ENCODE measurements around the gene KAZN.

KAZN gene

DNA sequence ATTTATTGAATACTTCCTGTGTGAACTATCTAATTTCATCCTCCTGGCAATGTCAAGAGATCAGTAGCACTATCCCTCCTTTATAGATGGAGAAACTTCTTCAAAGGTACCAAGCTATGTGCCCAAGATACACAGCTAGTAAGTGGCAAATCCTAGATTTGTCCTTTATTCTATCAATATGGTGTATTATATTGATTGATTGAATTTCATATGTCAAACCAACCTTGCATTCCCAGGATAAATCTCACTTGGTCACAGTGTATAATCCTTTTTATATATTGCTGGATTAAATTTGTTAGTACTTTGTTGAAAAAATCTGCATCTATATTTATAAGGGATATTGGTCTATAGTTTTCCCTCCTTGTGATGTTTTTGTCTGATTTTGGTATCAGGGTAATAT is 506.3 kb downstream of the KAZN start:
- H3K79me2 ChIP-seq (ENCODE audit: control insufficient read depth, low read length), result no peaks in the 10 kb centered on the region
- H3K36me3 ChIP-seq (ENCODE audit: control insufficient read depth, low read length), result no peaks in the 10 kb centered on the region
- H3K27me3 ChIP-seq (ENCODE audit: control insufficient read depth, low read length), result no peaks in the 10 kb centered on the region
- no peak overlapping the region for H3K27ac ChIP-seq (ENCODE audit: low read depth, low read length)
- no peak for TF ChIP-seq EZH2phosphoT487 (IDR thresholded peaks at IDR 0.05; ENCODE audit: borderline replicate concordance, low read length)
- TF ChIP-seq, protein P1, sequence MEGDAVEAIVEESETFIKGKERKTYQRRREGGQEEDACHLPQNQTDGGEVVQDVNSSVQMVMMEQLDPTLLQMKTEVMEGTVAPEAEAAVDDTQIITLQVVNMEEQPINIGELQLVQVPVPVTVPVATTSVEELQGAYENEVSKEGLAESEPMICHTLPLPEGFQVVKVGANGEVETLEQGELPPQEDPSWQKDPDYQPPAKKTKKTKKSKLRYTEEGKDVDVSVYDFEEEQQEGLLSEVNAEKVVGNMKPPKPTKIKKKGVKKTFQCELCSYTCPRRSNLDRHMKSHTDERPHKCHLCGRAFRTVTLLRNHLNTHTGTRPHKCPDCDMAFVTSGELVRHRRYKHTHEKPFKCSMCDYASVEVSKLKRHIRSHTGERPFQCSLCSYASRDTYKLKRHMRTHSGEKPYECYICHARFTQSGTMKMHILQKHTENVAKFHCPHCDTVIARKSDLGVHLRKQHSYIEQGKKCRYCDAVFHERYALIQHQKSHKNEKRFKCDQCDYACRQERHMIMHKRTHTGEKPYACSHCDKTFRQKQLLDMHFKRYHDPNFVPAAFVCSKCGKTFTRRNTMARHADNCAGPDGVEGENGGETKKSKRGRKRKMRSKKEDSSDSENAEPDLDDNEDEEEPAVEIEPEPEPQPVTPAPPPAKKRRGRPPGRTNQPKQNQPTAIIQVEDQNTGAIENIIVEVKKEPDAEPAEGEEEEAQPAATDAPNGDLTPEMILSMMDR (IDR thresholded peaks at IDR 0.05; ENCODE audit: low read depth, low read length, poor library complexity, severe bottlenecking), result no peak
- no peak overlapping the region for H3K4me2 ChIP-seq (ENCODE audit: low read length)
- H3K9me3 ChIP-seq (ENCODE audit: control insufficient read depth, insufficient read depth, low read length), result no peaks in the 10 kb centered on the region
- no peaks in the 10 kb centered on the region for H3K9me2 ChIP-seq (replicated peaks; ENCODE audit: control insufficient read depth, low read length)
- H3F3A ChIP-seq (ENCODE audit: control insufficient read depth, insufficient read depth), result no peaks in the 10 kb centered on the region
- H3K4me1 ChIP-seq (ENCODE audit: control insufficient read depth, low read length), result no peaks in the 10 kb centered on the region
- peaks cover 3% of the 10 kb centered on the region; the same call in 1 of the 2 replicates for H4K20me1 ChIP-seq (ENCODE audit: control insufficient read depth, insufficient read depth, low read depth, low read length)
- H3K4me3 ChIP-seq (ENCODE audit: low read length), result no peak overlapping the region

DNA sequence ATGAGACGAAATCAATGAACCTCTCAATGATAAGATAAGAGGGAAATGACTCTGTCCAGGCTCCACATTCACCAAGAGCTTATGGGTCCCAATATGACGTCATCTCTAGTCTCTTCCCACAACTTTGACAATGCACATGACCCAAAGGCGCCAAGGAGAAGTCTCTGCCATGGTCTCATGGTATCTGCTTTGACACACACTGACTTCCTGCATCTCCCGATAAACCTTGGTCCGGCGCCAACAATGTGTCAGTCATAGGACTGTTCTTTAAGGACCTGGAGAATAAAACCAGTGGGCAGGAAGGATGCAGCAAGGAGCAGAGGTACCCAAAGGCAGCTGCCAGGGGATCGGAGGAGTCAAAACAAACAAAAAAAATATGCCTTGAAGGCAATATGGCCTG is 508.1 kb downstream of the KAZN start:
- Histone ChIP-seq H3K4me1 (ENCODE audit: control insufficient read depth, low read length) (no peaks in the 10 kb centered on the region), H3F3A (ENCODE audit: control insufficient read depth, insufficient read depth) (0 out of 2 replicates have a peak, but pooled peaks cover 3% of the 10 kb centered on the region), H3K36me3 (ENCODE audit: control insufficient read depth, low read length) (no peaks in the 10 kb centered on the region), H3K27me3 (ENCODE audit: control insufficient read depth, low read length) (no peaks in the 10 kb centered on the region), H3K4me2 (ENCODE audit: low read length) (no peak overlapping the region), H3K79me2 (ENCODE audit: control insufficient read depth, low read length) (no peaks in the 10 kb centered on the region), H3K27ac (ENCODE audit: low read depth, low read length) (no peak overlapping the region), H3K4me3 (ENCODE audit: low read length) (no peak overlapping the region), H4K20me1 (ENCODE audit: control insufficient read depth, insufficient read depth, low read depth, low read length) (no peaks in the 10 kb centered on the region), H3K9me2 (replicated peaks; ENCODE audit: control insufficient read depth, low read length) (no peaks in the 10 kb centered on the region), H3K9me3 (ENCODE audit: control insufficient read depth, insufficient read depth, low read length) (no peaks in the 10 kb centered on the region)
- TF ChIP-seq, protein P1 (IDR thresholded peaks at IDR 0.05; ENCODE audit: low read depth, low read length, poor library complexity, severe bottlenecking), result no peak
- no peak for TF ChIP-seq EZH2phosphoT487 (IDR thresholded peaks at IDR 0.05; ENCODE audit: borderline replicate concordance, low read length)

DNA sequence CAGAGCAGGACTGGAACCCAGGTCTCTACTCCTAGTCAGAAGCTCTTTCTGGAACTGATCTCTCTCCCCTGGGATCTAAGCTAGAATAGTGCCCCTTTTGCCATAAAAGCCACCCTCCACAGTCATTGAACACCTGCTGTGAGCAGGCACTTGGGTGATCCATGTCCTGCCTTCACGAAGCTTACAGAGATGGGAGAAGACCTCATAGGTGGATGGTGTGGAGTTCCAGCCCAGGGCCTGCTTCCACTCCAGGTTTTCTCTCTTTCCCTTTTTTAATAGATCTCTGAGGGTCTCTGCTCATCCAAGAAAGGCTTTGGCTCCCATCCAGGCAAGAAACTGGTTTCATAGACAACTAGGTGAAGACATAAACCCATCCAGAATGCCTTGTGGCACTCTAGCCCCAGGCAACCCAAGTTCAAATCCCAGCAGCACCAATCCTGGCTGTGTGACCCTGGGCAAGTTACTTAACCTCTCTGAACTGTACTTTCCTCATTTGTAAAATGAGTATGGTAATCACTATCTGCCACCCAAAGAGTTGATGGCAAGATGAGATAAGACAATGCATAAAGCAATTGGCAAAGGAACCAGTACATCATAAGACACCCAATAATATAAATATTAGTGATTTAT is 508.7 kb downstream of the KAZN start:
- no peak for TF ChIP-seq EZH2phosphoT487 (IDR thresholded peaks at IDR 0.05; ENCODE audit: borderline replicate concordance, low read length)
- TF ChIP-seq, protein P1 (IDR thresholded peaks at IDR 0.05; ENCODE audit: low read depth, low read length, poor library complexity, severe bottlenecking), result no peak
- H3K4me1 ChIP-seq (ENCODE audit: control insufficient read depth, low read length), result no peaks in the 10 kb centered on the region

More for the DNA sequence above, 508.7 kb downstream of the KAZN start:
- Histone ChIP-seq H3F3A (ENCODE audit: control insufficient read depth, insufficient read depth) (0 out of 2 replicates have a peak, but pooled peaks cover 3% of the 10 kb centered on the region), H3K4me3 (ENCODE audit: low read length) (no peak overlapping the region), H3K9me2 (replicated peaks; ENCODE audit: control insufficient read depth, low read length) (no peaks in the 10 kb centered on the region), H3K36me3 (ENCODE audit: control insufficient read depth, low read length) (no peaks in the 10 kb centered on the region), H4K20me1 (ENCODE audit: control insufficient read depth, insufficient read depth, low read depth, low read length) (no peaks in the 10 kb centered on the region), H3K9me3 (ENCODE audit: control insufficient read depth, insufficient read depth, low read length) (no peaks in the 10 kb centered on the region), H3K27ac (ENCODE audit: low read depth, low read length) (no peak overlapping the region), H3K27me3 (ENCODE audit: control insufficient read depth, low read length) (no peaks in the 10 kb centered on the region), H3K4me2 (ENCODE audit: low read length) (no peak overlapping the region), H3K79me2 (ENCODE audit: control insufficient read depth, low read length) (no peaks in the 10 kb centered on the region)
